ENCODE measurements around the gene CCND1. TPM values are rescaled to one million over a fixed set of nuclear protein-coding genes. Genes with fewer than 3 reads are reported as not detected.

CCND1 gene
- total RNA-seq, 2 experiments from 2014 or later: 0.68 TPM; not detected in 1

- no peak overlapping the region for H3K27ac Mint-ChIP-seq
- POLR2A ChIA-PET: interaction anchor here (0.6 kb wide), 1 partner anchor 193 kb away, joined by 6 read pairs; no protein-coding TSS in a partner anchor
- H3K27me3 Mint-ChIP-seq (ENCODE audit: low read depth): peaks cover 24% of the 10 kb centered on the region
- ATAC-seq (no peak), DNase-seq (no peak)
- no peak overlapping the region for H3K4me3 Mint-ChIP-seq
- no peaks in the 10 kb centered on the region for H3K4me1 Mint-ChIP-seq (ENCODE audit: low read depth)
- no peaks in the 10 kb centered on the region for H3K9me3 Mint-ChIP-seq (ENCODE audit: insufficient read depth)
- no peaks in the 10 kb centered on the region for H3K36me3 Mint-ChIP-seq (ENCODE audit: low read depth)
- CTCF ChIA-PET: no interaction called here
Observed at GRCh38 chr11:69696749-69697468, 56.0 kb downstream of the CCND1 start.

GRCh38 chr11:69697469-69697843 lies 56.5 kb downstream of the CCND1 start:
- Mint-ChIP-seq H3K4me1 (ENCODE audit: low read depth) (no peaks in the 10 kb centered on the region), H3K27ac (no peak overlapping the region), H3K4me3 (no peak overlapping the region), H3K9me3 (ENCODE audit: insufficient read depth) (no peaks in the 10 kb centered on the region), H3K27me3 (ENCODE audit: low read depth) (peaks cover 22% of the 10 kb centered on the region), H3K36me3 (ENCODE audit: low read depth) (no peaks in the 10 kb centered on the region)
- CTCF ChIA-PET: no interaction called here
- POLR2A ChIA-PET: no interaction called here
- no peak for DNase-seq
- no peak for ATAC-seq

- H3K4me3 Mint-ChIP-seq: no peak overlapping the region
- ChIA-PET POLR2A (no interaction called here), CTCF (no interaction called here)
- H3K27me3 Mint-ChIP-seq (ENCODE audit: low read depth): peaks cover 24% of the 10 kb centered on the region
- H3K4me1 Mint-ChIP-seq (ENCODE audit: low read depth): peaks cover 1% of the 10 kb centered on the region
- ATAC-seq (no peak), DNase-seq (no peak)
- no peak overlapping the region for H3K27ac Mint-ChIP-seq
- H3K36me3 Mint-ChIP-seq (ENCODE audit: low read depth): no peaks in the 10 kb centered on the region
- H3K9me3 Mint-ChIP-seq (ENCODE audit: insufficient read depth): no peaks in the 10 kb centered on the region
Observed at GRCh38 chr11:69697861-69698260, 56.9 kb downstream of the CCND1 start.

DNA sequence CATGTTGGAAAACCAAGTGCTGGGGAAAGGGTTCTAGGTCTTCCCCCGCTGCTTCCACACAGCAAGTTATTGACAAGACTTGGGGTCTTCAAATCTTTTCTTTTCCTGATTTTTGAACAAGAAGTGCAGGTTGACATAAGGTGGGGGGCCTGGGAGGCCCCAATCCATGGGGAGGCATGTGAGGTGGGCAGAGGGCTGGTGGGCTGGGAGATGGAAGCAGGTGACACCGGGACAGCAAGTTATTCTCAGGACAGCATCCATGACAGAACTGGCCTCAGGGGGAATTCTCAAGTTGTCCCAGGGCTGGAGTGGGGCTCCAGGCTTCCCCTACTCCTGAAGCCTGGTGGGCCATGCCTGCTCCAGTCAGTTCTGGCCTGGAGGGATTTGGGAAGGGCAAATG lies 57.4 kb downstream of the CCND1 start:
- DNase-seq: no peak
- H3K4me1 Mint-ChIP-seq (ENCODE audit: low read depth): peaks cover 1% of the 10 kb centered on the region
- H3K9me3 Mint-ChIP-seq (ENCODE audit: insufficient read depth): no peaks in the 10 kb centered on the region
- ATAC-seq: no peak
- no peak overlapping the region for H3K4me3 Mint-ChIP-seq
- H3K27ac Mint-ChIP-seq: no peak overlapping the region
- ChIA-PET POLR2A (no interaction called here), CTCF (no interaction called here)
- no peaks in the 10 kb centered on the region for H3K36me3 Mint-ChIP-seq (ENCODE audit: low read depth)
- H3K27me3 Mint-ChIP-seq (ENCODE audit: low read depth): peaks cover 27% of the 10 kb centered on the region

GRCh38 chr11:69699213-69699612 lies 58.3 kb downstream of the CCND1 start:
- ATAC-seq: no peak
- Mint-ChIP-seq H3K4me3 (no peak overlapping the region), H3K9me3 (ENCODE audit: insufficient read depth) (no peaks in the 10 kb centered on the region), H3K36me3 (ENCODE audit: low read depth) (no peaks in the 10 kb centered on the region), H3K27me3 (ENCODE audit: low read depth) (peaks cover 27% of the 10 kb centered on the region), H3K4me1 (ENCODE audit: low read depth) (peaks cover 1% of the 10 kb centered on the region), H3K27ac (no peak overlapping the region)
- ChIA-PET POLR2A (no interaction called here), CTCF (no interaction called here)
- no peak for DNase-seq

- CTCF ChIA-PET: no interaction called here
- H3K4me1 Mint-ChIP-seq (ENCODE audit: low read depth): peaks cover 1% of the 10 kb centered on the region
Observed at GRCh38 chr11:69700278-69701140, 59.6 kb downstream of the CCND1 start.

GRCh38 chr11:69702239-69702691 lies 61.3 kb downstream of the CCND1 start:
- Mint-ChIP-seq H3K27me3 (ENCODE audit: low read depth) (peaks cover 52% of the 10 kb centered on the region), H3K4me1 (ENCODE audit: low read depth) (peaks cover 1% of the 10 kb centered on the region), H3K27ac (no peak overlapping the region), H3K4me3 (no peak overlapping the region), H3K9me3 (ENCODE audit: insufficient read depth) (no peaks in the 10 kb centered on the region), H3K36me3 (ENCODE audit: low read depth) (no peaks in the 10 kb centered on the region)
- ATAC-seq (no peak), DNase-seq (no peak)
- ChIA-PET CTCF (no interaction called here), POLR2A (no interaction called here)

More at GRCh38 chr11:69700278-69701140, 59.6 kb downstream of the CCND1 start:
- POLR2A ChIA-PET: no interaction called here
- Mint-ChIP-seq H3K9me3 (ENCODE audit: insufficient read depth) (no peaks in the 10 kb centered on the region), H3K4me3 (no peak overlapping the region), H3K27me3 (ENCODE audit: low read depth) (peaks cover 38% of the 10 kb centered on the region), H3K36me3 (ENCODE audit: low read depth) (no peaks in the 10 kb centered on the region), H3K27ac (no peak overlapping the region)
- ATAC-seq (no peak), DNase-seq (no peak)

DNA sequence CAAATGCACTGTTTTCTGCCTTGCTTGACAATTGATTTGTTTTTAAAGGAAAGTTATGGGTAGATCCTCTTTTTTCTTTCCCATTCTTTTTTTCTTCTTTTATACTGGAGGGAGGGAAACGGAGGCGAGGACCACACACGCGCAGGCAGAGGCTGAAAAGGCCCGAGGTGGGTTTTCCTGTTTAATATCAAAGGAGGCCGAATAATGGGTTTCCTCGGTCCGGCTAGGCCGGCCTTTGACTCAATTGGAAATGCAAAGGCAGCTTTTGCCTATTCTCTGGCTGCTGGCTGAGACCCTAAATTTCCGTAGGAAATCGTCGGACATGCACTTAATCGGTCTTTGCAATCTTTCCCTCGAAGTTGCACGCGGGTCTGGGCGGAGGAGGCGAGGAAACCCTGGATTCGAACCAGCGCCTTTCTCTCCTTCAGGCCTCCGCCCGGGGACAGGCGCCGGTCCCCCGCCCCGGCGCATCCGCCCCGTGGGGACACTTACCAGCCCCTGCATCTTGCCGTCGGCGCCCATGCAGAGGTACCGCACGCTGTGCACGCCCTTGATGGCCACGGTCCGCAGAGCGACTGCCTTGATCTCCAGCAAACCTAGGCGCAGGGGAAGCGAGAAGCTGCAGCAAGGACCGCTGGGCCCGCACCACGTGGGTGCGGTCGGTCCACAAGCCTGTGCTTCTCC lies 62.0 kb downstream of the CCND1 start:
- ATAC-seq (no peak), DNase-seq (no peak)
- Mint-ChIP-seq H3K9me3 (ENCODE audit: insufficient read depth) (no peaks in the 10 kb centered on the region), H3K27me3 (ENCODE audit: low read depth) (peaks cover 54% of the 10 kb centered on the region), H3K27ac (no peak overlapping the region), H3K36me3 (ENCODE audit: low read depth) (no peaks in the 10 kb centered on the region), H3K4me3 (no peak overlapping the region), H3K4me1 (ENCODE audit: low read depth) (peaks cover 1% of the 10 kb centered on the region)
- ChIA-PET POLR2A (no interaction called here), CTCF (no interaction called here)

DNA sequence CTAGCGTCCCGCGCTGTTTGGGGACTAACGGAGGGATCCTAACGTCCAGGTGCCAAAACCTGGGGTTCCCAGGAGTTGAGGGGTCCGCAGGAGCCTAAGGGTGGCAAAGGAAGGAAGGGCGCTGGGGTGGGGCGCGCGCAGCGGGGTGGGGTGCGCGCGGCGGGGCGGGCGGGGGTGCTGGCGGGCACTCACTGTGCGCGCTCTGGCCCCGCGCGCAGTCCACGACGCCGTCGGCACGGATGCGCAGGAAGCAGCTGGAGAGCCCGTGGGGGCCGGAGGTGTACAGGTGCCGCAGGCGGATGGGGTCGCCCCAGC lies 62.5 kb downstream of the CCND1 start:
- Mint-ChIP-seq H3K27me3 (ENCODE audit: low read depth) (peaks cover 54% of the 10 kb centered on the region), H3K9me3 (ENCODE audit: insufficient read depth) (no peaks in the 10 kb centered on the region), H3K4me3 (no peak overlapping the region)

More for the DNA sequence above, 62.5 kb downstream of the CCND1 start:
- ATAC-seq (no peak), DNase-seq (no peak)
- POLR2A ChIA-PET: no interaction called here
- no peak overlapping the region for H3K27ac Mint-ChIP-seq
- CTCF ChIA-PET: no interaction called here
- H3K4me1 Mint-ChIP-seq (ENCODE audit: low read depth): peaks cover 1% of the 10 kb centered on the region
- no peaks in the 10 kb centered on the region for H3K36me3 Mint-ChIP-seq (ENCODE audit: low read depth)

Other genes starting within 250 kb of the CCND1 start
- gene LINC01488, start 159.5 kb upstream of the CCND1 start, total RNA-seq: not detected
- gene LTO1, start 34.2 kb downstream of the CCND1 start, total RNA-seq: 10 to 100 TPM; 21.0 to 23.0 TPM
- not detected for gene FGF19, start 62.9 kb downstream of the CCND1 start, total RNA-seq
- gene FGF4, start 134.2 kb downstream of the CCND1 start, total RNA-seq: not detected
- not detected for gene FGF3, start 178.3 kb downstream of the CCND1 start, total RNA-seq